Esophagus squamous epithelium (tissue), 5 donors: ENCODE data around the gene ASPM. TPM values are rescaled to one million over a fixed set of nuclear protein-coding genes. Genes with fewer than 3 reads are reported as not detected.
"Not testable (repeated sequence)": the region's sequence is repeated elsewhere in the genome, so short reads cannot be mapped to it uniquely, and the experiment has no call there.

Source experiments
- DNase-seq: peaks from one replicate; lab custom pipeline; 2025; lab: John Stamatoyannopoulos, UW
- H3K27ac ChIP-seq, 4 donors: fragments of 200-600 bp; sonication (generic); one replicate each; pipeline ENCODE4 v1.5.1; 2016 to 2019; ENCODE audit warnings: mild to moderate bottlenecking in 1 of 4
- H3K27me3 ChIP-seq, 4 donors: fragments of 200-600 bp; sonication (generic); 1 replicate in 3 of 4; 2 replicates in 1 of 4; pipeline versions ENCODE4 v1.5.1 to v1.6.0; 2017 to 2021; ENCODE audit warnings: antibody characterized with exemption in 1 of 4
- H3K36me3 ChIP-seq, 3 donors: fragments of 200-600 bp; sonication (generic); one replicate each; pipeline ENCODE4 v1.5.1; 2016 to 2019
- H3K4me1 ChIP-seq, 3 donors: fragments of 200-600 bp; sonication (generic); one replicate each; pipeline ENCODE4 v1.5.1; 2017 to 2019
- H3K4me3 ChIP-seq, 4 donors: fragments of 200-600 bp; sonication (generic); 1 replicate in 3 of 4; 2 replicates in 1 of 4; pipeline ENCODE4 v1.5.1; 2016 to 2019; ENCODE audit warnings: mild to moderate bottlenecking in 2 of 4, moderate library complexity in 1 of 4
- H3K9me3 ChIP-seq, 3 donors: fragments of 200-600 bp; sonication (generic); one replicate each; pipeline ENCODE4 v1.5.1; 2016 to 2019
- CTCF ChIP-seq, 6 experiments: fragments of 450-650 bp in 4 of 6; fragments of 200-600 bp in 2 of 6; sonication (generic) in 2 of 6; IDR thresholded peaks; one replicate each; pipeline ENCODE4 v1.5.1; 2016 to 2019; ENCODE audit warnings: antibody characterized with exemption in 6 of 6, mild to moderate bottlenecking in 4 of 6, moderate library complexity in 4 of 6
- POLR2A ChIP-seq, 4 donors: fragments of 450-650 bp; IDR thresholded peaks; one replicate each; pipeline ENCODE4 v1.6.1; 2017; ENCODE audit warnings: antibody characterized with exemption in 4 of 4, mild to moderate bottlenecking in 4 of 4, moderate library complexity in 3 of 4
- WGBS, 2 donors: methylation state at CpG; one replicate each; pipeline ENCODE4 v1.1.5; 2018; 5-methylcytosine and 5-hydroxymethylcytosine counted together
- intact Hi-C: fragments of 100-400 bp; cut with DNase I; formaldehyde crosslinking; loops from one replicate; pipeline ENCODE4 v1.15.0; 2022
- total RNA-seq, 4 donors: library from RNA; depleted of rRNA; stranded (reverse); fragments of >200 nt; gene quantifications; one replicate each; pipeline ENCODE4 v1.1.0, GENCODE V29; 2016
- donor health status: DM: yes; HTN: yes; CAD: no.

Gene ASPM
- total RNA-seq, 4 donors from 2014 or later = 6.0 to 21.8 (median 13.9) TPM

GRCh38 chr1:197062692-197063091, 83.8 kb downstream of the ASPM start:
- H3K4me1 ChIP-seq = no peaks in the 10 kb centered on the region
- intact Hi-C loops = no loop called here
- no peak for DNase-seq
- H3K36me3 ChIP-seq = no peaks in the 10 kb centered on the region
- no peak overlapping the region for H3K4me3 ChIP-seq
- H3K27ac ChIP-seq = no peak overlapping the region
- 53 to 58% methylated on average over 2 of the region's 2 CpGs for WGBS, 2 donors
- no peak for TF ChIP-seq POLR2A (IDR thresholded peaks at IDR 0.05)
- no peak for TF ChIP-seq CTCF (IDR thresholded peaks at IDR 0.05)
- H3K9me3 ChIP-seq = no peaks in the 10 kb centered on the region
- H3K27me3 ChIP-seq = no peaks in the 10 kb centered on the region

- no peak overlapping the region for H3K27ac ChIP-seq
Observed at GRCh38 chr1:197049100-197049499, 97.4 kb downstream of the ASPM start.

GRCh38 chr1:197042676-197043341, 103.7 kb downstream of the ASPM start:
- TF ChIP-seq CTCF (IDR thresholded peaks at IDR 0.05) = no peak
- TF ChIP-seq POLR2A (IDR thresholded peaks at IDR 0.05) = no peak
- Histone ChIP-seq H3K9me3 (no peaks in the 10 kb centered on the region), H3K4me1 (no peaks in the 10 kb centered on the region), H3K36me3 (no peaks in the 10 kb centered on the region), H3K27ac (no peak overlapping the region), H3K4me3 (no peak overlapping the region), H3K27me3 (no peaks in the 10 kb centered on the region)
- DNase-seq = no peak
- intact Hi-C loops = no loop called here
- 58 to 59% methylated on average over 4 of the region's 4 CpGs for WGBS, 2 donors

More at GRCh38 chr1:197049100-197049499, 97.4 kb downstream of the ASPM start:
- Histone ChIP-seq H3K4me3 (no peak overlapping the region), H3K4me1 (no peaks in the 10 kb centered on the region), H3K9me3 (no peaks in the 10 kb centered on the region), H3K27me3 (no peaks in the 10 kb centered on the region), H3K36me3 (no peaks in the 10 kb centered on the region)
- no peak for TF ChIP-seq POLR2A (IDR thresholded peaks at IDR 0.05)
- no peak for DNase-seq
- intact Hi-C loops = no loop called here

- no peaks in the 10 kb centered on the region for H3K9me3 ChIP-seq
- intact Hi-C loops = no loop called here
- no peak overlapping the region for H3K27ac ChIP-seq
- no peak for TF ChIP-seq POLR2A (IDR thresholded peaks at IDR 0.05)
- H3K27me3 ChIP-seq = no peaks in the 10 kb centered on the region
- no peak for DNase-seq
- H3K4me3 ChIP-seq = no peak overlapping the region
- H3K36me3 ChIP-seq = no peaks in the 10 kb centered on the region
- WGBS, 2 donors = 61 to 62% methylated on average over 7 of the region's 7 CpGs
- no peaks in the 10 kb centered on the region for H3K4me1 ChIP-seq
Observed at GRCh38 chr1:197041486-197042353, 104.7 kb downstream of the ASPM start.

- H3K27ac ChIP-seq = no peak overlapping the region
- no peak for TF ChIP-seq CTCF (IDR thresholded peaks at IDR 0.05)
- no peak for TF ChIP-seq POLR2A (IDR thresholded peaks at IDR 0.05)
- no peaks in the 10 kb centered on the region for H3K36me3 ChIP-seq
- WGBS, 2 donors = 90 to 91% methylated on average over 3 of the region's 3 CpGs
- no peaks in the 10 kb centered on the region for H3K27me3 ChIP-seq
- no peak for DNase-seq
- no peak overlapping the region for H3K4me3 ChIP-seq
- H3K4me1 ChIP-seq = no peaks in the 10 kb centered on the region
- intact Hi-C loops = no loop called here
- H3K9me3 ChIP-seq = no peaks in the 10 kb centered on the region
Observed at GRCh38 chr1:197036861-197037260, 109.6 kb downstream of the ASPM start.

- DNase-seq, H3K9me3 ChIP-seq, H3K4me3 ChIP-seq, H3K27ac ChIP-seq, intact Hi-C loops, H3K36me3 ChIP-seq, H3K4me1 ChIP-seq, H3K27me3 ChIP-seq: not testable (repeated sequence)
- 56 to 58% methylated on average over 4 to 6 of the region's 6 CpGs for WGBS, 2 donors
Observed at GRCh38 chr1:197034631-197035339, 111.7 kb downstream of the ASPM start.

Other genes with a start within 250 kb of the ASPM start
- not detected for gene CFHR2, start 202.9 kb downstream of the ASPM start, total RNA-seq
- not detected for gene CFHR5, start 169.1 kb downstream of the ASPM start, total RNA-seq
- gene F13B, start 79.4 kb downstream of the ASPM start, total RNA-seq = not detected
- 1 to 10 TPM; 3.8 to 8.0 (median 6.4) TPM for gene ZBTB41, start 54.6 kb upstream of the ASPM start, total RNA-seq
- gene CRB1, start 121.6 kb upstream of the ASPM start, total RNA-seq = under 1 TPM in 1 of 4 donors, not detected in 3; 0.19 TPM